Measurements from ENCODE around the gene ITGA2.
A peak's percentile ranks its signal among the peaks of the same experiment; 100 is the strongest.

ITGA2 gene

DNA sequence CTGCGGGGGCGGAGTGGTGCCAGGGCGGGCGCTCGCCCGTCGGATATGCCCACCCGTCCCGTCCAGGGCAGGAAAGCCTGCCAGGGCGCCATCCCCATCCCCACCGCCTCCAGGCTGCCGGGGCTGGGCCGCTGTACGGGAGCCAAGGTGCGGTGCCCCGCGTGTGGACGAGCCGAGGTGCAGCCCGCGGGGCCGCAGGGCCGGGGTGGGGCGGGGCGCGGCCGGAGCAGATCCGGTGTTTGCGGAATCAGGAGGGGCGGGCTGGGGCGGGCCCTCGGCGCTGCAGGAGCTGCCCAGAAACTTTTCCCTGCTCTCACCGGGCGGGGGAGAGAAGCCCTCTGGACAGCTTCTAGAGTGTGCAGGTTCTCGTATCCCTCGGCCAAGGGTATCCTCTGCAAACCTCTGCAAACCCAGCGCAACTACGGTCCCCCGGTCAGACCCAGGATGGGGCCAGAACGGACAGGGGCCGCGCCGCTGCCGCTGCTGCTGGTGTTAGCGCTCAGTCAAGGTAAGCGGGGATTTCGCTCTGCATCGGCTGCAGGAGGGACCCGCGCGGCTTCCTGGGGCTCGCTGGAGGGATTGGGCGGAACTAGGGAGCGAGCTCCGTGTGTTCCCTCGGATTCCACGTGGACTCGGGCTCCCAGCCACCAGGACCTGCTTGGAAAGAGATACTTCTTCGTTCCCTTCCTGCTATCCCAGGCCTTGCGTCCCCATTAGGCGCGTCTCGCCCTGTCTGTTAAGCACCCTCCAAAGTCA lies at the start of gene ITGA2:
Gene ITGA2, plus strand, starts transcription at position 328 of the 756 bp plus-strand sequence. Its CDS starts 117 bp downstream, at position 445.
- no peaks in the 10 kb centered on the region for H3K36me3 Mint-ChIP-seq
- peaks cover 4% of the 10 kb centered on the region for H3K4me1 Mint-ChIP-seq
- peak within 1 kb of the TSS; percentile 73 for H3K4me3 Mint-ChIP-seq
- no peak within 1 kb of the TSS for H3K27ac Mint-ChIP-seq
- H3K9me3 Mint-ChIP-seq = no peaks in the 10 kb centered on the region
- H3K27me3 Mint-ChIP-seq = peaks cover 32% of the 10 kb centered on the region
- peak in 1 of 2 donors; percentile 15 for DNase-seq (ENCODE audit: low spot score in 2 of 2)
- peak; percentile 42 for ATAC-seq (ENCODE audit: low read depth)

DNA sequence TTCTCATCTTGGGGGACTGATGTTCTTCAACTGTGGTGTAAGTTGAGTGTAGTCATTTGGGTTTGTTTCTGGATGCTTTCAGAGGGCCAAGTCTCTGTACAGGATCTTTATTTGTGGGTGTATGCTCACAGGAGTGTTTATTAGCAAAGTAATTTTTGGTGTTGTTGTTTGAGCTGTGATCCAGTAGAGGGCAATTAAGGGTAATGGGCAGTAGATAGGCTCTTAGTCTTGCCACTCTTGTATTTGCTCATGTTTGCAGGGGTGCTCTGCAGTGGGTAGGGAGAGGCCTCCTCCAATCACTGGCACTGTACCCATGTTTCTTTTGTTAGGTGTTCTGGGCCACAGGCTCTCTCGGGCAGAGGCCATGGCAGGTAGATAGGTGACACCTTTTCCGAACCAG lies 45.9 kb upstream of the ITGA2 start:
- no peak overlapping the region for H3K27ac Mint-ChIP-seq
- no peak for ATAC-seq (ENCODE audit: low read depth)
- H3K4me1 Mint-ChIP-seq = no peaks in the 10 kb centered on the region
- peaks cover 5% of the 10 kb centered on the region for H3K27me3 Mint-ChIP-seq
- DNase-seq (ENCODE audit: low spot score in 2 of 2) = no peak
- no peaks in the 10 kb centered on the region for H3K9me3 Mint-ChIP-seq
- no peak overlapping the region for H3K4me3 Mint-ChIP-seq
- H3K36me3 Mint-ChIP-seq = no peaks in the 10 kb centered on the region

DNA sequence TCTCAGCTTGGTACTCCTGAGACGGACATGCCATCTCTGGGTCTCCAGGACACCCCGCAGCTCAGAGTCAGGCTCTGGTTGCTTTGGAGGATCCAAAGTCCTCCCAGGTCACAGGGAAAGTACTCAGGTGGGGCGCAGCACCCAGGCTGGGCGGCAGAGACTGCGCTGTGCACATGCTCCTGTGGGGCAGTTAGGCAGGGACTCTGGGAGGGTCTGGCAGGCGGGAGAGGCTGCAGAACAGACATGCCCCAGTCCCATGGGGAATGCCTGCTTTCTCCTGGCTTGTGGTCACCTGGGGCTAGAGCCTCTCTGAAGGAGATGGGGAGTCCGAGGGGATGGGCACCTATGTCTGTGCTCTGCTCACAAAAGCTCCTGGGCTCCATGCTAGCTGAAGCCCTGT lies 45.3 kb upstream of the ITGA2 start:
- Mint-ChIP-seq H3K4me1 (peaks cover 4% of the 10 kb centered on the region), H3K4me3 (no peak overlapping the region), H3K27ac (no peak overlapping the region), H3K27me3 (peaks cover 5% of the 10 kb centered on the region), H3K36me3 (no peaks in the 10 kb centered on the region), H3K9me3 (no peaks in the 10 kb centered on the region)
- ATAC-seq (ENCODE audit: low read depth) (no peak), DNase-seq (ENCODE audit: low spot score in 2 of 2) (no peak)

DNA sequence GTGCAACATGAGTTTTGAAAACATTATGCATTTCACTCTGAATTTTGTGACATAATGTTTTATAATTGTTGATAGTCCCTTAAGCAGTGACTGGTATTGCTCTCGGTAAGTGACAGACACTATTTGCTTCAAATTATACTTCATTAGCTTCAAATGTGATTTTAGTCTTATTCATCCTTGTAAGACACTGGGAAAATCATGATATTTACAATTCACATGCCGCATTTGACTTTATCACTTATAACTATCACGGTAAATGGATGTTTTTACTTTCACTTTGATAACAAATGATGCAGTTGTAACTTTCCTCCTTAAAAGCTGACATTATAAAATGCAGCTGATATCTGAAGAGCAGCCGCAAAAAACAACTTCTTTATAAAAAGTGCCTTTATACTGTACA lies 44.1 kb upstream of the ITGA2 start:
- peaks cover 4% of the 10 kb centered on the region for H3K4me1 Mint-ChIP-seq
- DNase-seq (ENCODE audit: low spot score in 2 of 2) (no peak), ATAC-seq (ENCODE audit: low read depth) (no peak)
- no peaks in the 10 kb centered on the region for H3K36me3 Mint-ChIP-seq
- H3K9me3 Mint-ChIP-seq = no peaks in the 10 kb centered on the region
- H3K27ac Mint-ChIP-seq = no peak overlapping the region
- peak overlapping the region; percentile 39 for H3K4me3 Mint-ChIP-seq
- peaks cover 7% of the 10 kb centered on the region for H3K27me3 Mint-ChIP-seq

DNA sequence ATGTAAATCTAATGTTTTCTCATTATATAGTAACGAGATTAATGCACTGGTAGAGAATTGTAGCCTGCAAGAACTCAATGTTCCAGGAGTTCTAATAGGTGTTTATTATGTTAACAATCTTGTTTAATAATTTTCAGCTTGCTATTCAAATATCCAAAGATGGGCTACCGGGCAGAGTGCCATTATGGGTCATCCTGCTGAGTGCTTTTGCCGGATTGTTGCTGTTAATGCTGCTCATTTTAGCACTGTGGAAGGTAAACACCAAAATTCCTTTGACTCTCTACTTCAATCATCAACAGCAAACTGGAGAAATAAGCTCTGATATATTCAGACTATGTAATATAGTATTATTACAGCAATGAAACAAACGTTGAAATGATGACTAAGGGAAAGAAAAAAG lies 41.9 kb upstream of the ITGA2 start:
- peaks cover 7% of the 10 kb centered on the region for H3K27me3 Mint-ChIP-seq
- no peak overlapping the region for H3K27ac Mint-ChIP-seq
- no peak for DNase-seq (ENCODE audit: low spot score in 2 of 2)
- H3K36me3 Mint-ChIP-seq = no peaks in the 10 kb centered on the region
- no peak for ATAC-seq (ENCODE audit: low read depth)
- H3K4me3 Mint-ChIP-seq = no peak overlapping the region
- H3K9me3 Mint-ChIP-seq = no peaks in the 10 kb centered on the region
- peaks cover 4% of the 10 kb centered on the region for H3K4me1 Mint-ChIP-seq

DNA sequence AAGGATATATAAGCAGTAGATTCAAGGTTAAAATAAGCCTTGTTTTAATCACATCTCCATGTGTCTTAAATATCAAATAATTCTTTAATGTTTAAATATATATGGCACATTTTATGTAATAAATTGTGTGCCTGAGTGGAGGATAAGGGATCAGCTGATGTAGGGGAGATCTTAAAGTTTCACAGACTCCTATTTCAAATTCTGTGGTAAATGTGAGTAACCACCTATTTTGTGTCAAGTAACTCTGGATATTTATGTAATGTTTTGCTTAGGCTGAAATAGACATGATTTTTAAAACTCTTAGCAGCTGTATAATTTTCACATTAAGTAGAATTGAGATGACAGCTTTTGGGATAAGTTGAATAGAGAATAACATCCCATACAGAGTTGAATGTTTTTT lies 41.3 kb upstream of the ITGA2 start:
- DNase-seq (ENCODE audit: low spot score in 2 of 2) (no peak), ATAC-seq (ENCODE audit: low read depth) (no peak)
- peaks cover 7% of the 10 kb centered on the region for H3K27me3 Mint-ChIP-seq
- H3K36me3 Mint-ChIP-seq = no peaks in the 10 kb centered on the region
- no peak overlapping the region for H3K4me3 Mint-ChIP-seq
- peaks cover 4% of the 10 kb centered on the region for H3K4me1 Mint-ChIP-seq
- no peak overlapping the region for H3K27ac Mint-ChIP-seq
- H3K9me3 Mint-ChIP-seq = no peaks in the 10 kb centered on the region

DNA sequence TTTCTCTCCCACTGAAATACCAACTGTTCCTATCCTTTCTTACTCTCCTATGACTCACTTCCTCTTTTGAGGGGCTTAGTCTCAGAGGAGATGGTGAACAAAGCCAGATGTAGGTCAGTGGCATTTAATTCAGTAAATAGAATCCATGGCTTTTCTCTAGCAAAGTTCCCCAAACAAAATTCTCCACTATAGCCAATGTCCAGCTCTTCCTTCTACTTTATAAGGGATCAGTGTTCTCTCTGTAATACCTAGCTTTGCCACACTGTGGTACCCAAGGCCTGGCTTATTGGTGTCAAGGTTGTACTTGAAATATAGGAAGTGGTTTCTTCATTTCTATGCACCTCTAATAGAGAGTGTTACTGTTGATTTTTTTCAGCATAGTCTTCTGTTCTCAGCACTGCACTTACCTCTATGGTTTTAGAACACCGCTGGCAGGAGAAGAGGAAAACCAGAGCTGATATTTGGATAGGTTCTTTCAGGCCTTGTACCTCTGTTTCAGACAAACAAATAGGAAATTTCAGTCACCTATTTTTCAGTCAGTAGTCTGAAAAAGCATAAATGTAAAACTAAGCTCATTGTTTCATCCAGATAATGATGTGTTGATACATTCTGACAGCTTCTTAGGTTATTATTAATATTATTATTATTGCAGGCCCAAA lies 40.6 kb upstream of the ITGA2 start:
- no peak overlapping the region for H3K4me3 Mint-ChIP-seq
- H3K36me3 Mint-ChIP-seq = no peaks in the 10 kb centered on the region
- H3K9me3 Mint-ChIP-seq = no peaks in the 10 kb centered on the region
- peaks cover 4% of the 10 kb centered on the region for H3K27me3 Mint-ChIP-seq
- peaks cover 4% of the 10 kb centered on the region for H3K4me1 Mint-ChIP-seq
- ATAC-seq (ENCODE audit: low read depth) (peak; percentile 92), DNase-seq (ENCODE audit: low spot score in 2 of 2) (peak in 1 of 2 donors; percentile 20)
- no peak overlapping the region for H3K27ac Mint-ChIP-seq

DNA sequence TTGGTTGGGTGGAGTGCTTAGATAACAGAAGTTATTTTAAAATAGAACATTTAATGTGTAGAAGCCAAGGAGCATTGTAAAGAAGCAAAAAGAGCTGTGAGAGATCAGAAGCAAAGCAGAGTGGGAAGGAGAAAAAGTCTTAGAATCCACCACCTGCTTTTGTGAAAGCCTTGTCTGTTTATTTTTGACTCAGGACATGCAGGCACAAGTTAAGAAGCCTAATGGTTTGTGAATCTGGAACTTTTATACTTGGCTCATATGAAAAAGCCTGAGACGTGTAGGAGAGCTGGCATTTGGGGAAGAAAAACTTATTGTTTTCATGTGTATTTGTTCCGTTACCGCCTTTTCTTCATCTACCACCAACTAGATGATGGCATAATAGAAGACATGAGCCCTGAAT lies 38.5 kb upstream of the ITGA2 start:
- Mint-ChIP-seq H3K27me3 (peaks cover 4% of the 10 kb centered on the region), H3K4me3 (no peak overlapping the region), H3K27ac (no peak overlapping the region), H3K4me1 (peaks cover 4% of the 10 kb centered on the region), H3K9me3 (no peaks in the 10 kb centered on the region), H3K36me3 (no peaks in the 10 kb centered on the region)
- DNase-seq (ENCODE audit: low spot score in 2 of 2) (no peak), ATAC-seq (ENCODE audit: low read depth) (no peak)

DNA sequence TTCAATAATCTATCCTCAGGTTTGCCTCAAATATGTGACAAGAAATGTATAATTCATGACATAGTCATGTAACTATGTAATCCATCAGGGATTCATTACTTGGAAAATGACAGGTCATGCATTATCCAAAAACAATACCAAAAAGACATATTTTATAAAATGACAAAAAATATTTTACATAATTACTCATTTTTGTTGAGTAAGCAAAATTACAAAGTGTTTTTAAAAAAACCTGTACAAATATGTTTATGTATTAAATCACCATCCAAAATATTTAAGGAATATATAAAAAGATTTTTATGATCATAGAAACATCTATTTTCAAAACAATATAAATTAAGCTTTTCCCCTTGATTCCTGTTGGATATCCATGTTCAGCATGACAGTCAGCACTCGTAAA lies 36.7 kb upstream of the ITGA2 start:
- ATAC-seq (ENCODE audit: low read depth) = no peak
- Mint-ChIP-seq H3K9me3 (no peaks in the 10 kb centered on the region), H3K36me3 (no peaks in the 10 kb centered on the region), H3K4me1 (peaks cover 4% of the 10 kb centered on the region), H3K27ac (no peak overlapping the region), H3K4me3 (no peak overlapping the region), H3K27me3 (peaks cover 2% of the 10 kb centered on the region)
- no peak for DNase-seq (ENCODE audit: low spot score in 2 of 2)

DNA sequence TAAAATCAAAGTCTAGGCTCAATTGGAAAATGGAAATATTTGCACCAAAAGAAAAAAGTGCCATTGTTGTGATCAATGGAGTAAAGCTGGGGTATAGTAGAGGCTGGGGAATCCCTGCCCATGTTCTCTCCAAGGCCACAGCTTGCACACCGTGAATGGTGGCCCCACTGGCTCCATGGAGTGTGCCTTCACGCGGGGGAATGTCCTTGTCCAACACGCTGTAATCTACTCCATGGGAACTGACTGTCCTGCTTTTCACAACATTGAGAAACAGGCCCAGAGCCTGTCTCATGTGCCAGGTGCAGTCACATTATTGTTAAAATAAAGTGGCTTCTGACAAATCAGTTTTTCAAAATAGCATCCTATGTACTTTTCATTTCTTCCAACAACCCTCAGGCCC lies 33.1 kb upstream of the ITGA2 start:
- Mint-ChIP-seq H3K36me3 (no peaks in the 10 kb centered on the region), H3K27ac (no peak overlapping the region), H3K4me1 (no peaks in the 10 kb centered on the region), H3K4me3 (no peak overlapping the region), H3K27me3 (peaks cover 2% of the 10 kb centered on the region), H3K9me3 (peaks cover 3% of the 10 kb centered on the region)
- no peak for ATAC-seq (ENCODE audit: low read depth)
- DNase-seq (ENCODE audit: low spot score in 2 of 2) = no peak

DNA sequence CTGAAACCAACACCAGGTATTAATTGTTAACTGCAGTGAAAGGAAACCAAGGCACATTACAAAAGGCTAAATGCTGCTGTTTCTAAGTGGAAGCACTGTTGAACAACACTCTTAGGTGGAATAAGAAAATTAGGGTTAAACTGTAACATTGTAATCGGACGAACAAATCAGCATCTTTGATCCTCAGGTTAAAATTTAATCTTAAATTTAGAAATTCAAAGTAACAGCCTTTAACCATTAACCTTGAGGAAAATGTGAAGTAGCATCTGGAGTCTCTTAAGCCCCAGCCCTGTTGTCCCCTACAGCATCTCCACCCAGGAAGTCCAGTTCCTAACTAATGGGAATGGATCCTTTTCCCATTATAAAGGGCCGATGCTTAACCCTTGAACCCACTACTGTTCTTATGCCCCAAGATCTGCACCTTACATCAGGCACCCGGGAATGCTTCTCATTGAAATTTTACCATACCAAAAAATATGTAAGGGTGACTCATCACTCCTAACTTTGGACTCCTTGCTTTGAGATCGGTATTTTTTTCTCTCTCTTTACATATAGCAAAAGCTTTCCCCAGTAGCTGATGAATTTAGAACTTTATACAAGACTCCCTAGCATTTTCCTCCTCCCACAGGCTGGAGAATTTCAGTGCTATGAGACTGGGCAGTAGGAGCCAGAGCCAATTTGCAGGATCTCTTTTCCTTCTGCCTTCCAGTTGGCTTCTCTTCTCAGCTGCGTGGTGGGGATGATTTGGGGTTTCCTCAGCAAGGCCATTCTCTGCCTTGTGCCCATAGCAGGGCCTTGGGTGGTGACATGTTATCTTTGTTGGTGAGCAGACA lies 32.0 kb upstream of the ITGA2 start:
- Mint-ChIP-seq H3K4me1 (no peaks in the 10 kb centered on the region), H3K9me3 (peaks cover 3% of the 10 kb centered on the region), H3K27ac (no peak overlapping the region), H3K4me3 (no peak overlapping the region), H3K36me3 (no peaks in the 10 kb centered on the region), H3K27me3 (peaks cover 3% of the 10 kb centered on the region)
- DNase-seq (ENCODE audit: low spot score in 2 of 2) (no peak), ATAC-seq (ENCODE audit: low read depth) (no peak)

DNA sequence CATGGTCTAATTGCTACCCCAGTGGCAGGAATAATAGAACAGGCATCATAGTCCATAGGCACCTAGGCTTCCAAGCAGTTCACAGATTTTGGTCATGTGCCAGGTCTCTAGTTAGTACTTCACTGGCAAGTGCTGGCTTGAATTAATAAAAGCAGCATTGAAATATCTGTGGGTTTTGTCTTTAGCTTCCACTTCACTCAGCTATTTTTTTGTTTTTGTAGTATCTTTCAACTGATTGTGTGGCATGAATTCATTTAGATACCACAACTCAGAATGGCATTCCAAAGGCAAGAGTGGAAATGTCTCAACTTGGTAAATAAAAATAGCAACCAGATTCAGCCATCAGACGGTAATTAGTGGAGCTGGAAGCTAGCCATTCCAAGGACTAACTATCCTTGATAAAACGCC lies 27.9 kb upstream of the ITGA2 start:
- no peak overlapping the region for H3K4me3 Mint-ChIP-seq
- no peak for ATAC-seq (ENCODE audit: low read depth)
- no peak overlapping the region for H3K27ac Mint-ChIP-seq
- no peaks in the 10 kb centered on the region for H3K36me3 Mint-ChIP-seq
- H3K4me1 Mint-ChIP-seq = no peaks in the 10 kb centered on the region
- H3K27me3 Mint-ChIP-seq = peaks cover 4% of the 10 kb centered on the region
- peaks cover 6% of the 10 kb centered on the region for H3K9me3 Mint-ChIP-seq
- no peak for DNase-seq (ENCODE audit: low spot score in 2 of 2)

DNA sequence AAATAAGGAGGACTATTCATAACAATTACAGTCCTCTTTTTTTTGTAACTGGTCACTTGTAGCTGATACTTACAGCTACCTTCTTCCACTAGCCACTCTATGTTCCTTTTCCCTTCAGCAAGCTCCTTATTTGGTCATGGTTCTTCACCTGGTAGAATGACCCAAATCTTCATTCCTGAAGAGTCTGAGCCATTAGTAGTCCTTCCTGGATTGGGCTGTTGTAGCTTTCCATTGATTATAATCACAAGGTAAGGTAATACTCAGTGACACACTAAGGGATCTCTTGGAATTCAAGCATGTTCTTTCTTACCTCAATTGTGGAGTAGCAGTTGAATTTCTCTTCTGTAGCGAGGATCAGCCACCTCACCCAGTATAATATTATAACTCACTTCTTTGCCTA lies 25.5 kb upstream of the ITGA2 start:
- no peak for ATAC-seq (ENCODE audit: low read depth)

DNA sequence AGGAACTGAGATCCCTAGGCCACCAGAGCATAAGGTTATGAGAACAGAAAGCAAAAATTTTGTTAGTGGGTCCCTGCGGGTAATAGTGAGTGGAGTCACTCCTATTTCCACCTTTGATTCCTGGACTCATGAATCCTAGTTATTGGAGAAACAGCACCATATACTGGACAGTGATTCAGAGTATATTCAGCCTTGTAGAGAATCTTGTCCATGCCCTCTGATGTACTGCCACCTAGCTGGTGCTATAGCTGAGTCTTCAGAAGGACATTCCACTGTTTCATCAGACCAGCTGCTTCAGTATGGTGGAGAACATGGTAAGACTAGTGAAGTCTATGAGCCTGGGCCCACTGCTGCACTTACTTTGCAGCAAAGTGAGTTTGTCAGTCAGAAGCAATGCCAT lies 25.0 kb upstream of the ITGA2 start:
- no peaks in the 10 kb centered on the region for H3K36me3 Mint-ChIP-seq
- H3K27ac Mint-ChIP-seq = no peak overlapping the region
- DNase-seq (ENCODE audit: low spot score in 2 of 2) (no peak), ATAC-seq (ENCODE audit: low read depth) (no peak)
- H3K4me1 Mint-ChIP-seq = no peaks in the 10 kb centered on the region
- peaks cover 16% of the 10 kb centered on the region for H3K9me3 Mint-ChIP-seq
- no peak overlapping the region for H3K4me3 Mint-ChIP-seq
- peaks cover 4% of the 10 kb centered on the region for H3K27me3 Mint-ChIP-seq

More for the DNA sequence above, 25.5 kb upstream of the ITGA2 start:
- Mint-ChIP-seq H3K9me3 (peaks cover 12% of the 10 kb centered on the region), H3K36me3 (no peaks in the 10 kb centered on the region), H3K27me3 (peaks cover 4% of the 10 kb centered on the region), H3K4me3 (no peak overlapping the region), H3K4me1 (no peaks in the 10 kb centered on the region), H3K27ac (no peak overlapping the region)
- DNase-seq (ENCODE audit: low spot score in 2 of 2) = no peak
